ENCODE data around the gene OSBP2. TPM values are rescaled to one million over a fixed set of nuclear protein-coding genes. Genes with fewer than 3 reads are reported as not detected.
A peak's percentile ranks its signal among the peaks of the same experiment; 100 is the strongest.

The OSBP2 gene
- total RNA-seq, 4 donors from 2014 or later = 3.3 to 7.7 (median 4.6) TPM; not detected in 1

DNA sequence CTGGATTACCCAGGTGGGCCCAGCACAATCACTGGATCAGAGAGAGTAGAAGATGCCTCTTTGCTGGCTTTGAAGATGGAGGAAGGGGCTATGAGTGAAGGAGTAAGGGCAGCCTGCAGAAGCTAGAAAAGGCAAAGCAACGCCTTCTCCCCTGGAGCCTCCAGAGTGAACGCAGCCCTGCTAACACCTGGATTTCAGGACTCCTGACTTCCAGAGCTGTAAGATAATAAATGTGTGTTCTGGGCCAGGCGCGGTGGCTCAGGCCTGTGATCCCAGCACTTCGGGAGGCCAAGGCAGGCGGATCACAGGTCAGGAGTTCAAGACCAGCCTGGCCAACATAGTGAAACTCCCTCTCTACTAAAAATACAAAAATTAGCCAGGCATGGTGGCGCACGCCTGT, 171.5 kb downstream of the OSBP2 start:
- DNase-seq = no peak
- no peaks in the 10 kb centered on the region for H3K4me1 ChIP-seq
- no peaks in the 10 kb centered on the region for H3K27me3 ChIP-seq
- intact Hi-C loops (cut with DNase I; ENCODE audit: low total_unique reads) = no loop called here
- no peak for TF ChIP-seq POLR2A (IDR thresholded peaks at IDR 0.05)
- TF ChIP-seq, protein P1, sequence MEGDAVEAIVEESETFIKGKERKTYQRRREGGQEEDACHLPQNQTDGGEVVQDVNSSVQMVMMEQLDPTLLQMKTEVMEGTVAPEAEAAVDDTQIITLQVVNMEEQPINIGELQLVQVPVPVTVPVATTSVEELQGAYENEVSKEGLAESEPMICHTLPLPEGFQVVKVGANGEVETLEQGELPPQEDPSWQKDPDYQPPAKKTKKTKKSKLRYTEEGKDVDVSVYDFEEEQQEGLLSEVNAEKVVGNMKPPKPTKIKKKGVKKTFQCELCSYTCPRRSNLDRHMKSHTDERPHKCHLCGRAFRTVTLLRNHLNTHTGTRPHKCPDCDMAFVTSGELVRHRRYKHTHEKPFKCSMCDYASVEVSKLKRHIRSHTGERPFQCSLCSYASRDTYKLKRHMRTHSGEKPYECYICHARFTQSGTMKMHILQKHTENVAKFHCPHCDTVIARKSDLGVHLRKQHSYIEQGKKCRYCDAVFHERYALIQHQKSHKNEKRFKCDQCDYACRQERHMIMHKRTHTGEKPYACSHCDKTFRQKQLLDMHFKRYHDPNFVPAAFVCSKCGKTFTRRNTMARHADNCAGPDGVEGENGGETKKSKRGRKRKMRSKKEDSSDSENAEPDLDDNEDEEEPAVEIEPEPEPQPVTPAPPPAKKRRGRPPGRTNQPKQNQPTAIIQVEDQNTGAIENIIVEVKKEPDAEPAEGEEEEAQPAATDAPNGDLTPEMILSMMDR (IDR thresholded peaks at IDR 0.05) = no peak
- H3K36me3 ChIP-seq = no peaks in the 10 kb centered on the region
- H3K4me3 ChIP-seq = no peak overlapping the region
- no peak overlapping the region for H3K27ac ChIP-seq
- H3K9me3 ChIP-seq = no peaks in the 10 kb centered on the region

DNA sequence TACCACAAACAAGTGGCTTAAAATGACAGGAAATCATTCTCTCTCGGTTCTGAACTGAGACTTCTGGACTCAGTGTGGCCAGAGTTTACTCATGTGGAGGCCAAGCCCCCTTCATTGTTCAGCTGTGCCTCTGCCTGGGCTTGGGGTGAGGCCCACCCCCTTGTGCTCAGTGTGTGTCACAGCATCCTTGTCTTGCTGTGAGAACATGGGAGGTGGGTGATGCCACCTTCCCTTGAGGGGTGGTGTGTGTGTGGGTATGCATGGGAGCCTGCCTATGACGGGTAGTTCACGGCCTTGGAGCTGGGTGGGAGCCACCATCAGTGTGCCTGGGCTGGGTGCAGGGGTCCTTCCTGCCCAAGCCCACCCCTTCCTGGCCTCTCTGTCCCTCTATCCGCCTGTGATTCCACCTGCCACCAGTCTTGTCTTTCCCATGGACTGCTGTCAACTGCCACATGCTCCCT, 172.2 kb downstream of the OSBP2 start:
- H3K36me3 ChIP-seq = no peaks in the 10 kb centered on the region
- no peaks in the 10 kb centered on the region for H3K27me3 ChIP-seq
- peak; percentile 9 to 10 for DNase-seq
- intact Hi-C loops (cut with DNase I; ENCODE audit: low total_unique reads) = no loop called here
- H3K4me1 ChIP-seq = no peaks in the 10 kb centered on the region
- no peak for TF ChIP-seq POLR2A (IDR thresholded peaks at IDR 0.05)
- TF ChIP-seq, protein P1 (IDR thresholded peaks at IDR 0.05) = no peak
- H3K27ac ChIP-seq = no peak overlapping the region
- H3K4me3 ChIP-seq = no peak overlapping the region
- no peaks in the 10 kb centered on the region for H3K9me3 ChIP-seq

DNA sequence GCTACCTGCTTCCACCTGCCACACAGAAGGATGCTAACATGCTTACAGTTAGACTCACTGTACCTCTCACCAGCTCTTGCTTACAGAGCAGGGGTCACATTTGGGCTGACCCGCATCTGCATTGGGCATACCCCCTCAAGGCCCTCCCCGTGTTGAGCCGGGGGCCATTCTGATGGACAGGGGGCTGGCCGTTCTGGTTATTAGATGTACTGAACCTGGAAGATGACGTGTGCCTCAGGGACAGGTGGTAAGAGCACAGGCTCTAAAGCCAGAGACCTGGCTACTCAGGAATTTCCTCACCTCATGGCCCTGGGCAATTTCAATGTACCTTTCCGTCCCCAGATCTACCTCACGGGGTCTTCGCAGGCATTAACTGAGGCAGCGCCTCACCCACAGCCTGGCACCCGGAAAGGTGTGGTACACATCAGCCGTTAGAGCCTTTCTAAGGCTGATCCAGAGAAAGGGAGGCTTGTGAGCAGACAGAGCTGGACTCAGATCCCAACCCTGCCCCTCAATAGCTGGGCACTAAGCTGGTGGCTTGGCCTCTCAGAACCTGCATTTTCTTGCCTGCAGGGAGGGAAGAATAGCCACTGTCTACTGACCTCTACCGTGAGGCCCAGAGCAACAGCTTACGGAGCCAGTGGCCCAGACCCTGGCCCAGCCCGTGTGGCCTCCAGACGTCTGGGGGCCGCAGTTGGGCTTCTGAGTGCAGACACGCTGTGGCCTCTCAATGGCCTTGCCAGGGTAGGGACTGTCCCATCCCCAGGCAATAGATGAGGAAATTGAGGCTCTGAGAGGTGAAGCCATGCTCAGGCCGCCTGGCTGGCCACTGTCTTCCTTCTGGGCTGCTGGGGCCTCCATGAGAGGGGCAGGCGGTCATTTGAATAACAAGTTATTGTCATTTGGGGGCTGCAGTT, 173.3 kb downstream of the OSBP2 start:
- Histone ChIP-seq H3K9me3 (no peaks in the 10 kb centered on the region), H3K27me3 (no peaks in the 10 kb centered on the region), H3K27ac (no peak overlapping the region), H3K4me3 (no peak overlapping the region), H3K4me1 (no peaks in the 10 kb centered on the region), H3K36me3 (no peaks in the 10 kb centered on the region)
- intact Hi-C loops (cut with DNase I; ENCODE audit: low total_unique reads) = no loop called here
- TF ChIP-seq, protein P1 (IDR thresholded peaks at IDR 0.05) = no peak
- no peak for TF ChIP-seq POLR2A (IDR thresholded peaks at IDR 0.05)
- peak in 1 of 2 donors; percentile 8 for DNase-seq

DNA sequence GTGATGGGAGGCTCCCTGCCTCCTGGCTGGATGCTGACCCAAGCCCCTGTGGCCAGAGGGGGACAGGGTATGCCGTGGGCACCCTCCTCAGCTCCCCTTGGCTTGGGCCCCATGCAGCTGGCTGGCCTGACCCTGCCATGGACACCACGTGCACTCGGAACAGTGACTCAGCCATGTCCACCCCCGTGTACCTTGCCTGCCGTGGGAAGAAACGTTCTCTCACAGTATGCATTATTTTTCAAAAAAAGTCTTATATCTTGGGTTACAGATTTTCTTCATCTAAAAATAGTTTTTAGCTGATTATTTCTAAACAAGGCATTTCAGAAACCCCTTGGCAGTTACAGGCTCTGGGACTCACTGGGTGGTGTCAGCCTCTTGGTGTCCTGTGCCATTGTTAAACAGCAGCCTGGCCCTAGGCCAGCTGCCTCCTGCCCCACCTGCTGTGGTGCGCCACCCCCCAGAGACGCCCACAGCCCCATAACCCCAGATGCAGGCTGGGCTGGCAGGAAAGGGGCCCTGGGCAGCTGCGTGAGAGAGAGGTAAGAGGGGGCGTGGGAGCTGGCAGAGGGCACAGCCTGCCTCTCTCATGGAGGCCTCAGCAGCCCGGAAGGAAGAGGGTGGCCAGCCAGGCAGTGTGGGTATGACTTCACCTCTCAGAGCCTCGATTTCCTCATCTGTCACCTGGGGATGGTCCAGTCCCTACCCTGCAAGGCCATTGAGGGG, 174.2 kb downstream of the OSBP2 start:
- no peaks in the 10 kb centered on the region for H3K27me3 ChIP-seq
- no peaks in the 10 kb centered on the region for H3K9me3 ChIP-seq
- TF ChIP-seq POLR2A (IDR thresholded peaks at IDR 0.05) = no peak
- TF ChIP-seq, protein P1 (IDR thresholded peaks at IDR 0.05) = no peak
- peak in 1 of 2 donors; percentile 8 for DNase-seq
- no peak overlapping the region for H3K4me3 ChIP-seq
- H3K36me3 ChIP-seq = no peaks in the 10 kb centered on the region
- intact Hi-C loops (cut with DNase I; ENCODE audit: low total_unique reads) = no loop called here
- no peaks in the 10 kb centered on the region for H3K4me1 ChIP-seq
- no peak overlapping the region for H3K27ac ChIP-seq
